Sigmoid colon (tissue), 7 donors: ENCODE results near the gene QPCTL. TPM values are rescaled to one million over a fixed set of nuclear protein-coding genes. Genes with fewer than 3 reads are reported as not detected.

Experiments used
- DNase-seq: peaks from one replicate; pipeline ENCODE4 v3.0.0-alpha.2; 2019
- H3K27ac ChIP-seq, 4 donors: fragments of 200-600 bp; sonication (generic); one replicate each; pipeline ENCODE4 v1.5.1; 2016 to 2019; ENCODE audit warnings: mild to moderate bottlenecking in 1 of 4
- H3K27me3 ChIP-seq, 3 donors: fragments of 200-600 bp; sonication (generic); one replicate each; pipeline ENCODE4 v1.5.1; 2019; ENCODE audit warnings: mild to moderate bottlenecking in 1 of 3
- H3K36me3 ChIP-seq, 4 donors: fragments of 200-600 bp; sonication (generic); one replicate each; pipeline ENCODE4 v1.5.1; 2016 to 2019
- H3K4me1 ChIP-seq, 4 donors: fragments of 200-600 bp; sonication (generic); one replicate each; pipeline ENCODE4 v1.5.1; 2017 to 2019
- H3K4me3 ChIP-seq, 4 donors: fragments of 200-600 bp; sonication (generic); one replicate each; pipeline ENCODE4 v1.5.1; 2017 to 2019; ENCODE audit warnings: mild to moderate bottlenecking in 2 of 4, moderate library complexity in 1 of 4
- H3K9me3 ChIP-seq, 4 donors: fragments of 200-600 bp in 3 of 4; sonication (generic) in 3 of 4; one replicate each; pipeline versions ENCODE4 v1.5.1 to v1.6.1; 2013 to 2019
- EP300 ChIP-seq, 4 donors: sonication (generic); formaldehyde crosslinking; IDR thresholded peaks; one replicate each; pipeline ENCODE4 v1.6.1; 2017; ENCODE audit warnings: antibody characterized with exemption in 4 of 4
- POLR2A ChIP-seq, 2 donors: fragments of 450-650 bp; IDR thresholded peaks; one replicate each; pipeline ENCODE4 v1.6.1; 2016; ENCODE audit warnings: antibody characterized with exemption in 2 of 2, mild to moderate bottlenecking in 2 of 2, moderate library complexity in 2 of 2
- POLR2AphosphoS5 ChIP-seq, 4 donors: sonication (generic); formaldehyde crosslinking; IDR thresholded peaks; one replicate each; pipeline ENCODE4 v1.6.1; 2017; ENCODE audit warnings: antibody characterized with exemption in 4 of 4
- WGBS, 2 donors: extraction: QIAGEN DNeasy Blood & Tissue Kit; methylation state at CpG; one replicate each; pipeline ENCODE4 v1.1.7; 2013; 5-methylcytosine and 5-hydroxymethylcytosine counted together
- intact Hi-C: fragments of 100-400 bp; cut with DNase I; formaldehyde crosslinking; loops from one replicate; pipeline ENCODE4 v1.15.1; 2023
- polyA plus RNA-seq, 3 donors: library from polyadenylated mRNA; stranded (reverse); fragments of 200-250 nt; gene quantifications; one replicate each; pipeline ENCODE4 v1.2.3, GENCODE V29; 2013
- total RNA-seq, 4 donors: library from RNA; depleted of rRNA; stranded (reverse); fragments of >200 nt; gene quantifications; one replicate each; pipeline ENCODE4 v1.1.0, GENCODE V29; 2016
- TF ChIP-seq, protein P1 (sequence below), 4 experiments: fragments of 450-650 bp in 3 of 4; fragments of 200-600 bp in 1 of 4; IDR thresholded peaks; one replicate each; pipeline ENCODE4 v1.5.1; 2016 to 2019; ENCODE audit warnings: antibody characterized with exemption in 4 of 4, mild to moderate bottlenecking in 3 of 4, moderate library complexity in 2 of 4
- donor health status: healthy with polysubstance abuse.
- donor health status: Bipolar disorder and iron deficiency.
- donor health status: healthy.

Gene QPCTL
- total RNA-seq (1 to 10 TPM; 2.1 to 4.7 (median 3.4) TPM), polyA plus RNA-seq (1 to 10 TPM; 1.2 to 7.6 (median 1.6) TPM)

DNA sequence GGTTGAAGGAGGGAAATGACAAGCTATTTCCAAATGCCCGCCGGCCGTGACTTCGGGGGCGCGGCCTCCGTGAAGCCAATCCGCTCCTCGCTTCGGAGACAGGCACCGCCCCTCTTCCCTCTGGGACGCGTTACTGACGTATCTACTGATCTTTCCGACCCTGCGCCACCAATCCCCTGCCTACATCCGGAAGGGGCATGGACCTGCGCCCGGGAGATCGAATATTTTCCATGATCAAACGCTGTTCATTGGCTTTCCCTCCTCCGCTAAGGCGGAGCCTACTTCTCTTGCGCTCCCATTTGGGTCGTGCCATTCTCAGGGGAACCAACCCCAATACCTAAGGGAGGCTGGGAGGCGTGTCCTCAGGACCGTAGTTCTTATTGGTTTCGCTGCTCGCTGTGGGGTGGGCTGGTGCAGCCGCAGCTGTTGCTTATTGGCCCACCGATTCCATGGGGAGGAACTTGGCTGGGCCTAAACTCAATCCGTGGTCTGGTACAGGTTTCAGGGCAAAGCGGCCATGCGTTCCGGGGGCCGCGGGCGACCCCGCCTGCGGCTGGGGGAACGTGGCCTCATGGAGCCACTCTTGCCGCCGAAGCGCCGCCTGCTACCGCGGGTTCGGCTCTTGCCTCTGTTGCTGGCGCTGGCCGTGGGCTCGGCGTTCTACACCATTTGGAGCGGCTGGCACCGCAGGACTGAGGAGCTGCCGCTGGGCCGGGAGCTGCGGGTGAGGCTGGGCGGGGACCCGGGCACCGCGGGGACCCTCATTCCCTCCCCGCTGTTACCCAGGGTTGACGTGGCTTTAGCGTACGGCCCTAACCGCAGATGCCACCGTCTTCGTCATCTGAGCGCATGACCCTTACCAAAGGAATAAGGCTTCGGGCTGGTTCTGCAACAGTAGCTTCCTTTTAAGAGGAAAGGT, at the start of gene QPCTL:
QPCTL (plus strand) TSS at position 480 of the 919 bp plus-strand sequence; CDS start at position 518, 38 bp downstream.
- peak; percentile 99 for DNase-seq
- Histone ChIP-seq H3K27me3 (no peaks in the 10 kb centered on the region), H3K27ac (peak within 1 kb of the TSS; percentile 93 to 95 (median 94)), H3K36me3 (peaks cover 10 to 31% (median 11%) of the 10 kb centered on the region in 4 donors), H3K4me3 (peak within 1 kb of the TSS; percentile 62 to 91 (median 82)), H3K9me3 (no peaks in the 10 kb centered on the region), H3K4me1 (peaks cover 0 to 24% (median 16%) of the 10 kb centered on the region in 4 donors)
- peak in 2 of 4 donors; percentile 21 to 42 for TF ChIP-seq EP300 (IDR thresholded peaks at IDR 0.05)
- TF ChIP-seq POLR2AphosphoS5 (IDR thresholded peaks at IDR 0.05), result peak; percentile 55 to 83 (median 78)
- TF ChIP-seq, protein P1, sequence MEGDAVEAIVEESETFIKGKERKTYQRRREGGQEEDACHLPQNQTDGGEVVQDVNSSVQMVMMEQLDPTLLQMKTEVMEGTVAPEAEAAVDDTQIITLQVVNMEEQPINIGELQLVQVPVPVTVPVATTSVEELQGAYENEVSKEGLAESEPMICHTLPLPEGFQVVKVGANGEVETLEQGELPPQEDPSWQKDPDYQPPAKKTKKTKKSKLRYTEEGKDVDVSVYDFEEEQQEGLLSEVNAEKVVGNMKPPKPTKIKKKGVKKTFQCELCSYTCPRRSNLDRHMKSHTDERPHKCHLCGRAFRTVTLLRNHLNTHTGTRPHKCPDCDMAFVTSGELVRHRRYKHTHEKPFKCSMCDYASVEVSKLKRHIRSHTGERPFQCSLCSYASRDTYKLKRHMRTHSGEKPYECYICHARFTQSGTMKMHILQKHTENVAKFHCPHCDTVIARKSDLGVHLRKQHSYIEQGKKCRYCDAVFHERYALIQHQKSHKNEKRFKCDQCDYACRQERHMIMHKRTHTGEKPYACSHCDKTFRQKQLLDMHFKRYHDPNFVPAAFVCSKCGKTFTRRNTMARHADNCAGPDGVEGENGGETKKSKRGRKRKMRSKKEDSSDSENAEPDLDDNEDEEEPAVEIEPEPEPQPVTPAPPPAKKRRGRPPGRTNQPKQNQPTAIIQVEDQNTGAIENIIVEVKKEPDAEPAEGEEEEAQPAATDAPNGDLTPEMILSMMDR (IDR thresholded peaks at IDR 0.05), result no peak
- peak; percentile 48 to 56 for TF ChIP-seq POLR2A (IDR thresholded peaks at IDR 0.05)
- intact Hi-C loops, result loop anchor here (1.0 to 10.0 kb wide), 5 partner anchors 25 to 268 kb away; partner anchors contain the start of genes DMWD, ERCC1 and FBXO46
- 0% methylated on average over 70 of the region's 70 CpGs for WGBS, 2 donors

DNA sequence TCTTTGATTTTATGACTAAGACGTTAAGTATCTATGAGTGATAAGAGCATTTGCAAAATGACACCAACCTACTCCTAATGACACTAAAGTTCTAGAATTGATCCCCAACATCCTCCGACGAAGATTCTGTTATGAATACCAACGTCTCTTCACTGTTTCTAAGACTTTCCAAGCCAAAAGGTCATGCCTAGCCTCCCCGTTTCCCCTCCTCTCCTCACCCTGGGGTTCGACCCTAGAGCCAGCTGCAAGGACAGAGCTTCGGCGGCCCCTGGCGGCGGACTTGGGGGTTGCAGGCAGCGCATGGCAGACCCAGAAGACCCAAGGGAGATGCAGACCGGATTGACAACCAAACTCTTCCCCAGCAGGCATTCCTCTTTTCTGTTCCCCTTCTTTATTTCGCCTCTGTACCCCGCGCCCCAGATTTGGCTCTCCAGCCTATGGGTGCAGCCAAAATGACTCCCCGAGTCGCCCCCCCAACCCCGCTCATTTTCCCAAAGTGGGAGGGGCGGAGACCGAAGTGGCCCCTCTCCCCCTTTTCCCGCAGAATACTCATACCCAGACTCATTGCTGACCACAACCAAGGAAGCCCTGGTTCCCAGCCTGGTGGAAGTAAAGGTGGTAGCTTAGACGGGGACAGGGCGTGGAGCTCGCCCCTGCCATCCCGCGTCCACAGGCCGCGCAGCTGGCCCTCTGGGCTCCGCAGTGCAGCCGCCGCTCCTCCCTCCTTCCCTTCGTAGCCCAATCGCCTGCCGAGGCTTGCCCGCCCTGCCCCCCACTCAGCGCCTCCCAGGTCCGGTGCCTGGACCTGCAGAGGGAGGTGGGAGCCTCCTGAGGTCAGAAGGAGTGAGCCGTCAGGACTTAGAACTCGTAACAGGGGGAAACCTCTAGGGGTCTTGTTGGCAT, 49.2 kb upstream of the QPCTL start:
- intact Hi-C loops, result loop anchor here (1.0 to 5.0 kb wide), 3 partner anchors 36 to 216 kb away; no protein-coding TSS in a partner anchor
- 4 to 8% methylated on average over 39 of the region's 39 CpGs for WGBS, 2 donors
- Histone ChIP-seq H3K9me3 (no peaks in the 10 kb centered on the region), H3K27me3 (peaks cover 15 to 41% (median 29%) of the 10 kb centered on the region in 3 donors), H3K27ac (no peak overlapping the region), H3K36me3 (no peaks in the 10 kb centered on the region), H3K4me1 (peaks cover 0 to 56% (median 36%) of the 10 kb centered on the region in 4 donors), H3K4me3 (no peak overlapping the region)
- DNase-seq, result peak; percentile 86
- TF ChIP-seq EP300 (IDR thresholded peaks at IDR 0.05) (no peak), POLR2A (IDR thresholded peaks at IDR 0.05) (no peak), POLR2AphosphoS5 (IDR thresholded peaks at IDR 0.05) (no peak)
- TF ChIP-seq, protein P1 (IDR thresholded peaks at IDR 0.05), result peak; percentile 89 to 99 (median 98)

DNA sequence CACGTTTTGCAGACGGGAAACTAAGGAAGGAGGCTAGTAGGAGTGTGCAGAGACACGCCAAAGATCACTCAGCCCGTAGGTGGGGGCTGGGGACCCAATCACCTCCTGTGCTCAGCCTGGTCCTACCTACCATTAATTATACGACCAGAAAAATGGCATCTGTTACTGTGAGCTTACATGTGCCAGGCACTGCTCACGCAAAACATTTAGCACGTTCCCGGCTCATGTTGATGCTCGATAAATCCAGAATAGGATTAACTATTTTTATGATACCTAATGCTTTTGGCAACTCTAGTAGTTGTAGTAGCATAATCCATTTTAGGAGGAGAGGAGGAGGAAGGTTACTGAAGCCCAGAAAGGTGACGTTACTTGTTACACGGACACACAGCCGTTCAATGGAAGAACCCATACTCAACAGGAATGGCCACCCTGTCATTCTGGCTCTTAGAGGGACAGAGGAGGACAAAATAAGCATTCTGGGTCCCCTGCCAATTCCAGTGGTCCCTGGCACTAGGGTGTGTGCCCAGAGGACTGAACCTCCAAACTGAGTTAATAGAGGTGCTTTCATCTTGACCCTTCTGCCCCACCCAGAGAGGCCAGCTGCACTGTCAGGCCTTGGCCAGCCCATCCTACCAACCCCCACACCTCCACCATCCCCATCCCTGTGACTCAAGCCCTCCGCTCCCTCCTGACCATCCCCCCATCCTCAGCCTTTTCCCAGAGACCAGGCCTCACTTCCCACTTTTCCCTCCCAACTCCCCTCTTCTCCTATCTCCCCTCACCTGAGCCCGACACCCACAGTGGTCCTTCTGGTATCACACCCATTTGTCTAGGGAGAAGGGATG, 48.3 kb upstream of the QPCTL start:
- Histone ChIP-seq H3K36me3 (no peaks in the 10 kb centered on the region), H3K27me3 (peaks cover 15 to 41% (median 29%) of the 10 kb centered on the region in 3 donors), H3K9me3 (no peaks in the 10 kb centered on the region), H3K27ac (no peak overlapping the region), H3K4me3 (no peak overlapping the region), H3K4me1 (peaks cover 0 to 48% (median 29%) of the 10 kb centered on the region in 4 donors)
- no peak for DNase-seq
- 36 to 47% methylated on average over 14 of the region's 14 CpGs for WGBS, 2 donors
- no peak for TF ChIP-seq POLR2AphosphoS5 (IDR thresholded peaks at IDR 0.05)
- TF ChIP-seq EP300 (IDR thresholded peaks at IDR 0.05), result no peak
- TF ChIP-seq, protein P1 (IDR thresholded peaks at IDR 0.05), result no peak
- intact Hi-C loops, result loop anchor here (1.0 to 5.0 kb wide), 3 partner anchors 37 to 217 kb away; no protein-coding TSS in a partner anchor
